ENCODE data around the gene DBF4B.

DBF4B gene

DNA sequence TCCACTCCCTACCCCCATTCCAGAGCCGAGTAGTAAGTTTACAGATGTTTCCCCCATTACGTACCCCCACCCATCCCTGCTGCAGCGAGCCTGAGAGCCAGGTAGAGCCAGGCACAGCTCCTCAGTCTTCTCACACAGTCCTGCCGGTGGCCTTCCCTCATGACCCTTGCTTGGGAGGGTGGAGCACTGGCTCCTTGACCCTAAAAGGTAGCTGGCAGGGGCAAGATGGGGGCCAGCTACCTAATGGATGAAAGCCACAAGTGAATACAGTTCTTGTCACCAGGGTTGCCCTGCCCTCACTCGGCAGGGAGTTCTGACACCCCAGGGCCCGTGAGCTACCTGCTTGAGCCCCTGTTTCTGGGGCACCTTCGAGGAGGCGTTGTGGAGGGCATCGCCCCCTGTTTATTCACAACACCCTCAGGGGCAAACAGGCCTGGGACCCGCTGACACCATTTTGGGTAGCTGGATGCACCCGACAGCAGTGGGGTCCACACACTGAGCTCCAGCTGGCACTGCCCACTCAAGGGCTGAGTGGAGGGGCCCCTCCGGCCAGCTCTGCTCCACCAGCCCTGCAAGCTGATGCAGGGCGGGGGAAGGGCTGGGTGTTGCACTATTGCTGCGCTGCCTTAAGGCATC lies 72.5 kb downstream of the DBF4B start:
- TF ChIP-seq LEF1 (IDR thresholded peaks at IDR 0.05; ENCODE audit: borderline replicate concordance) (no peak), TARDBP (IDR thresholded peaks at IDR 0.05) (no peak), BHLHE40 (IDR thresholded peaks at IDR 0.05; ENCODE audit: borderline replicate concordance) (no peak), ZNF384 (IDR thresholded peaks at IDR 0.05) (no peak), ARNT (IDR thresholded peaks at IDR 0.05) (no peak)
- DNase-seq (ENCODE audit: extremely low spot score) = no peak
- POLR2A ChIA-PET = no interaction called here
- CTCF ChIA-PET = interaction anchor here (3.4 kb wide), 1 partner anchor 85 kb away, joined by 37 read pairs; no protein-coding TSS in a partner anchor

DNA sequence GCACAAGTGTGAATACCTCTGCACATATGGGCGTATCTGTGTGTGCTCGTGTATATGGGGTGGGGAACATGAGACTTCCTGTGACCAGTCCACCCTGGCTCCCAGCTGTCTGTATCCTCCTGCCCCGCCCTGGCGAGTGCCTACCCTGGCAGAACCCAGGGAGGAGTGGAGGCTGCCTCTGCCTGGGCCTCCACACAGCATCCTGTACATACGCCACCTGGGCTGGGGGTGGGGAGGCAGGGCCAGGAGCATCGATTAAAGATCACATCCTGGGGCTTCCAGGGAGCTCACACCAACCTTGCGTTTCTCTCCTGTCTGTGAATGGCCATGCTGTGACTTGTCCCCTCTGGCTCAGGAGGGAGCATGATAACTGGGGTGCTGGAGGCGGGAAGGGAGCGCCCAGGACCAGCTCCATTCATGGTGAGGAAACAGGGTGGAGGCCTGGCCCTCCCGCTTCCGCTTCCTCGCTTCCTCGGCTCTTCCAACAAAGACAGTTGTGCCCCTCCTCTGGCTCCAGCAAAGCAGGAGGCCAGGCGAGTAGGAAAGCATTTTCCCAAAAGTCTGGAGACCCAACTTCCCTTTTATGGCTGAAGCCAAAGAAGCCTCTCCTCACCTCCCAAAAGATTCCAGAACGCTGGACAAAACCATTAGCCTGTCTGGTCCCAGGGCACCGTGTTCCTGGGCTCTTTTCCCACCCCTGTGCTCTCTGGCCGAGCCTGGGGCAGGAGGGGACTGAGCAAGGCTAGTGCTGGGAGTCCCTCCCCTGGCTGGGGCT lies 73.3 kb downstream of the DBF4B start:
- no peak for DNase-seq (ENCODE audit: extremely low spot score)
- ChIA-PET POLR2A (interaction anchor here (1.7 kb wide), 1 partner anchor 98 kb away, joined by 3 read pairs; no protein-coding TSS in a partner anchor), CTCF (interaction anchor here (3.4 kb wide), 1 partner anchor 84 kb away, joined by 37 read pairs; no protein-coding TSS in a partner anchor)
- TF ChIP-seq FOXA1 (IDR thresholded peaks at IDR 0.05) (no peak), L3MBTL2 (conservative IDR thresholded peaks at IDR 0.05) (no peak), ZNF384 (IDR thresholded peaks at IDR 0.05) (no peak), ELF4 (IDR thresholded peaks at IDR 0.05) (no peak), TARDBP (IDR thresholded peaks at IDR 0.05) (no peak), SP1 (IDR thresholded peaks at IDR 0.05) (no peak), ARNT (IDR thresholded peaks at IDR 0.05) (no peak), BHLHE40 (IDR thresholded peaks at IDR 0.05; ENCODE audit: borderline replicate concordance) (no peak), NFRKB (IDR thresholded peaks at IDR 0.05) (no peak), FOXM1 (IDR thresholded peaks at IDR 0.05; ENCODE audit: borderline replicate concordance) (no peak), CTBP1 (IDR thresholded peaks at IDR 0.05; ENCODE audit: borderline replicate concordance) (no peak), FOXK2 (IDR thresholded peaks at IDR 0.05) (no peak), SUZ12 (IDR thresholded peaks at IDR 0.05) (no peak), HDGF (IDR thresholded peaks at IDR 0.05; ENCODE audit: borderline replicate concordance) (no peak), LEF1 (IDR thresholded peaks at IDR 0.05; ENCODE audit: borderline replicate concordance) (no peak)
- TF ChIP-seq, protein P1, sequence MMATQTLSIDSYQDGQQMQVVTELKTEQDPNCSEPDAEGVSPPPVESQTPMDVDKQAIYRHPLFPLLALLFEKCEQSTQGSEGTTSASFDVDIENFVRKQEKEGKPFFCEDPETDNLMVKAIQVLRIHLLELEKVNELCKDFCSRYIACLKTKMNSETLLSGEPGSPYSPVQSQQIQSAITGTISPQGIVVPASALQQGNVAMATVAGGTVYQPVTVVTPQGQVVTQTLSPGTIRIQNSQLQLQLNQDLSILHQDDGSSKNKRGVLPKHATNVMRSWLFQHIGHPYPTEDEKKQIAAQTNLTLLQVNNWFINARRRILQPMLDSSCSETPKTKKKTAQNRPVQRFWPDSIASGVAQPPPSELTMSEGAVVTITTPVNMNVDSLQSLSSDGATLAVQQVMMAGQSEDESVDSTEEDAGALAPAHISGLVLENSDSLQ (IDR thresholded peaks at IDR 0.05) = no peak

DNA sequence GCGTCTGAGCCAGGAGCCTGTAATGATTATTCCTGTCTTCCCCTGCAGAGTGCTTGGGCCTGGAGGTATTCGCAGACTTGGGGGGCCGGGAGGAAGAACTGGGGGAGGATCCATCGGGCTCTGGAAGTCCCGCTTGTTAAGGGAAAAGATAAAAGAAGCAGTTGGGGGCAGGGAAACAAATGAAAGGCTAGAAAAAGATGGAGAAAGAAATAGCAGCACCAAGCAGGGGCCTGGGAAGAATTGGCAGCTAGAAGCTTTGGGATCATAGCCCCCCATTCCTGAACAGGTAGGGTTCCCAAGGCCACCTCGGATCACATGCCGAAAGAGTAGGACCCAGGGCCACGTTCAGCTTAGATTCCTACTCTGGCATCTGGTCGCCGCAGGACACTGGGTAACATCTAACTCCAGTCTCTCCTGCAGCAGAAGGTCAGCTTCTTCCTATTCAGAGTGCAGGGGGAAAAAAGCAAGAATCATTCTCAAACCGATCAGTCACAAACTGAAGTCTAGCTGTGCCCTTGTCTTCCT lies 73.9 kb downstream of the DBF4B start:
- TF ChIP-seq ELF4 (IDR thresholded peaks at IDR 0.05) = no peak
- no peak for TF ChIP-seq FOXA1 (IDR thresholded peaks at IDR 0.05)
- no peak for TF ChIP-seq HDGF (IDR thresholded peaks at IDR 0.05; ENCODE audit: borderline replicate concordance)
- no peak for TF ChIP-seq LEF1 (IDR thresholded peaks at IDR 0.05; ENCODE audit: borderline replicate concordance)
- no peak for TF ChIP-seq CTBP1 (IDR thresholded peaks at IDR 0.05; ENCODE audit: borderline replicate concordance)
- TF ChIP-seq ARNT (IDR thresholded peaks at IDR 0.05) = no peak
- no peak for TF ChIP-seq SUZ12 (IDR thresholded peaks at IDR 0.05)
- no peak for TF ChIP-seq FOXM1 (IDR thresholded peaks at IDR 0.05; ENCODE audit: borderline replicate concordance)
- CTCF ChIA-PET = no interaction called here
- no peak for DNase-seq (ENCODE audit: extremely low spot score)
- POLR2A ChIA-PET = interaction anchor here (1.7 kb wide), 1 partner anchor 98 kb away, joined by 3 read pairs; no protein-coding TSS in a partner anchor

DNA sequence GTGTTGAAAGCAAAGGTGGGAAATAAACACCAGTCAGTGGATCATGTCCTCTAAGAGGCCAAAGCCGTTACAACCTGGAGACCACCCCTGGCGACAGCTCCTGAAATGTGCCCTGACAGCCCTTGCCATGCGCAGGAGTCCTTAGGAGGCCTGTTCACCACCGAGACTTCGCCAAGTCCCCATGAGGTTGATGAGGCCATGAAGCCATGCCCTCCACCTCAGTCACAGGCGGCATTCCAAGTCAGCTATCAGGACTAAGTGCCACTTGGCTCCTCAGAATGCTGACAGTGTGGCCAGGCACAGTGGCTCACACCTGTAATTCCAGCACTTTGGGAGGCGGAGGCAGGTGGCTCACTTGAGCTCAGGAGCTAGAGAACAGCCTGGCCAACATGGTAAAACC lies 77.5 kb downstream of the DBF4B start:
- no peak for DNase-seq (ENCODE audit: extremely low spot score)
- POLR2A ChIA-PET = no interaction called here
- no peak for TF ChIP-seq FOXM1 (IDR thresholded peaks at IDR 0.05; ENCODE audit: borderline replicate concordance)
- no peak for TF ChIP-seq HDGF (IDR thresholded peaks at IDR 0.05; ENCODE audit: borderline replicate concordance)
- TF ChIP-seq ELF4 (IDR thresholded peaks at IDR 0.05) = no peak
- no peak for TF ChIP-seq CTBP1 (IDR thresholded peaks at IDR 0.05; ENCODE audit: borderline replicate concordance)
- no peak for TF ChIP-seq ZNF384 (IDR thresholded peaks at IDR 0.05)
- no peak for TF ChIP-seq FOXA1 (IDR thresholded peaks at IDR 0.05)
- TF ChIP-seq L3MBTL2 (conservative IDR thresholded peaks at IDR 0.05) = no peak
- no peak for TF ChIP-seq BHLHE40 (IDR thresholded peaks at IDR 0.05; ENCODE audit: borderline replicate concordance)
- TF ChIP-seq FOXK2 (IDR thresholded peaks at IDR 0.05) = no peak
- TF ChIP-seq SUZ12 (IDR thresholded peaks at IDR 0.05) = no peak
- TF ChIP-seq ARNT (IDR thresholded peaks at IDR 0.05) = no peak
- TF ChIP-seq, protein P1 (IDR thresholded peaks at IDR 0.05) = no peak
- TF ChIP-seq NFRKB (IDR thresholded peaks at IDR 0.05) = no peak
- no peak for TF ChIP-seq SP1 (IDR thresholded peaks at IDR 0.05)
- TF ChIP-seq TARDBP (IDR thresholded peaks at IDR 0.05) = no peak
- TF ChIP-seq LEF1 (IDR thresholded peaks at IDR 0.05; ENCODE audit: borderline replicate concordance) = no peak
- CTCF ChIA-PET = no interaction called here

DNA sequence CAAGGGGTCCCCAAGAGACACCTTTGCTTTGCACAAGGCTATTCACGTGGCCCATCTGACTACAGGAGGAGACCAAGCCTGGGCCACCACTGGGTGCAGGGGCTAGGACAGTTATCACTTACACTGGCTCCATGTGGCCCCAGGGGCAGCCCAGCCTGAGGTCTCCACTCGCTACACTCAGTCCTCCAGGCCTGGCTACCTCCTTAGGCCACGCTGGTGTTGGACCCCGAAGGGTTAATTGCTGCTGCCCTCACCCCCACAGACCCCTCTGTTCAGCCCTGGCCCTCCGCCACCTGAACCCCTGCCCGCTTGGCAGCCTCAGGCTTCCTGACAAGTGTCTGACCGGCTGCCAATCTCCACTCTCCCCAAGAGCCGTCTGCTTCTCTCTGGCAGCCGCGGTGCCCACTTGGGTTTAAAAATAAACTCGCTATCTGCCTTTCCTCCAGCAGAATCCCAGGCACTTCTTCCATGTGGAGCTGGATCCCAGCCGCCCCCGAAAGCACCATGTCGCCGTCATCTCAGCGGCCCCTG lies 78.2 kb downstream of the DBF4B start:
- ChIA-PET POLR2A (no interaction called here), CTCF (interaction anchor here (1.0 kb wide), 1 partner anchor 9 kb away, joined by 3 read pairs; no protein-coding TSS in a partner anchor)
- no peak for DNase-seq (ENCODE audit: extremely low spot score)
- TF ChIP-seq FOXA1 (IDR thresholded peaks at IDR 0.05) (no peak), TARDBP (IDR thresholded peaks at IDR 0.05) (no peak), BHLHE40 (IDR thresholded peaks at IDR 0.05; ENCODE audit: borderline replicate concordance) (no peak), FOXK2 (IDR thresholded peaks at IDR 0.05) (no peak)
- TF ChIP-seq, protein P1 (IDR thresholded peaks at IDR 0.05) = no peak

Measured in HEK293T (cell line).